ENCODE results near the gene KLHL40. TPM values are rescaled to one million over a fixed set of nuclear protein-coding genes. Genes with fewer than 3 reads are reported as not detected.

Gene KLHL40
- total and polyA plus RNA-seq, 12 donors: 0.03 to 0.54 (median 0.11) TPM; not detected in 9

- H3K4me3 ChIP-seq: peak overlapping the region in 3 of 4 donors; percentile 58 to 86 (median 62)
- H3K4me1 ChIP-seq (replicated peaks in 1 of 2): peaks cover 36 to 45% of the 10 kb centered on the region in 2 donors
- intact Hi-C loops (cut with DNase I): loop anchor here (5.0 to 10.0 kb wide), 2 partner anchors 48 to 51 kb away; partner anchors contain the start of gene NKTR (in 2 of the 2)
- no peak for TF ChIP-seq CTCF (IDR thresholded peaks at IDR 0.05)
- TF ChIP-seq POLR2A (IDR thresholded peaks at IDR 0.05): no peak
- H3K27ac ChIP-seq: peak overlapping the region in 4 of 5 donors; percentile 27 to 94 (median 80)
- peak in 2 of 7 donors; percentile 24 to 38 for DNase-seq
- no peaks in the 10 kb centered on the region for H3K27me3 ChIP-seq
- H3K9me3 ChIP-seq (replicated peaks in 1 of 3): no peaks in the 10 kb centered on the region
- 28 to 44% (median 40%) methylated on average over 3 of the region's 3 CpGs for WGBS, 4 donors
- peaks cover 0 to 11% of the 10 kb centered on the region in 2 donors for H3K36me3 ChIP-seq (replicated peaks in 1 of 2)
Measured at GRCh38 chr3:42653303-42653559, 32.1 kb upstream of the KLHL40 start.

GRCh38 chr3:42653560-42654330 is 31.6 kb upstream of the KLHL40 start, which contains the start of gene ZBTB47:
ZBTB47 (plus strand) TSS chr3:42653697; CDS start chr3:42658356, 4,659 bp downstream.
- Histone ChIP-seq H3K36me3 (replicated peaks in 1 of 2) (peaks cover 0 to 12% of the 10 kb centered on the region in 2 donors), H3K27me3 (no peaks in the 10 kb centered on the region), H3K4me3 (peak within 1 kb of the TSS in 3 of 4 donors; percentile 58 to 86 (median 62)), H3K9me3 (replicated peaks in 1 of 3) (no peaks in the 10 kb centered on the region), H3K27ac (peak within 1 kb of the TSS in 4 of 5 donors; percentile 70 to 94 (median 82)), H3K4me1 (replicated peaks in 1 of 2) (peaks cover 36 to 45% of the 10 kb centered on the region in 2 donors)
- intact Hi-C loops (cut with DNase I): loop anchor here (5.0 to 10.0 kb wide), 2 partner anchors 49 to 51 kb away; partner anchors contain the start of gene NKTR (in 2 of the 2)
- no peak for TF ChIP-seq CTCF (IDR thresholded peaks at IDR 0.05)
- peak in 1 of 2 donors; percentile 6 for TF ChIP-seq POLR2A (IDR thresholded peaks at IDR 0.05)
- DNase-seq: peak; percentile 46 to 83 (median 68)
- WGBS, 4 donors: 0 to 6% (median 4%) methylated on average over 1 to 31 of the region's 31 CpGs

GRCh38 chr3:42654331-42655201 is 30.8 kb upstream of the KLHL40 start:
- DNase-seq: peak; percentile 61 to 86 (median 78)
- peak overlapping the region in 4 of 5 donors; percentile 70 to 94 (median 82) for H3K27ac ChIP-seq
- no peaks in the 10 kb centered on the region for H3K9me3 ChIP-seq (replicated peaks in 1 of 3)
- H3K36me3 ChIP-seq (replicated peaks in 1 of 2): peaks cover 0 to 9% of the 10 kb centered on the region in 2 donors
- no peaks in the 10 kb centered on the region for H3K27me3 ChIP-seq
- peaks cover 36 to 48% of the 10 kb centered on the region in 2 donors for H3K4me1 ChIP-seq (replicated peaks in 1 of 2)
- TF ChIP-seq CTCF (IDR thresholded peaks at IDR 0.05) (no peak), POLR2A (IDR thresholded peaks at IDR 0.05) (peak; percentile 3 to 41)
- H3K4me3 ChIP-seq: peak overlapping the region in 3 of 4 donors; percentile 54 to 86 (median 58)
- intact Hi-C loops (cut with DNase I): loop anchor here (5.0 to 10.0 kb wide), 2 partner anchors 50 to 52 kb away; partner anchors contain the start of gene NKTR (in 2 of the 2)
- WGBS, 4 donors: 1 to 5% (median 2%) methylated on average over 7 to 94 of the region's 94 CpGs
